Activated naive CD4-positive, alpha-beta T cell treated with anti-CD3 and anti-CD28 coated beads, Interleukin-2, amount 50 U/mL, for 24 hours (primary cell): ENCODE measurements around the gene GNAQ.

ENCODE experiments used
- H3K27ac Mint-ChIP-seq: one replicate; pipeline ENCODE4 v1.8.0; 2021; ENCODE audit warnings: mild to moderate bottlenecking, mixed read lengths
- H3K27me3 Mint-ChIP-seq: one replicate; pipeline ENCODE4 v1.8.0; 2021; ENCODE audit warnings: mixed read lengths
- H3K36me3 Mint-ChIP-seq: one replicate; pipeline ENCODE4 v1.8.0; 2021; ENCODE audit warnings: mixed read lengths
- H3K4me1 Mint-ChIP-seq: one replicate; pipeline ENCODE4 v1.8.0; 2021; ENCODE audit warnings: mixed read lengths
- H3K4me3 Mint-ChIP-seq: one replicate; pipeline ENCODE4 v1.8.0; 2021; ENCODE audit warnings: mild to moderate bottlenecking, mixed read lengths
- H3K9me3 Mint-ChIP-seq: one replicate; pipeline ENCODE4 v1.8.0; 2021; ENCODE audit warnings: mixed read lengths

The GNAQ gene

DNA sequence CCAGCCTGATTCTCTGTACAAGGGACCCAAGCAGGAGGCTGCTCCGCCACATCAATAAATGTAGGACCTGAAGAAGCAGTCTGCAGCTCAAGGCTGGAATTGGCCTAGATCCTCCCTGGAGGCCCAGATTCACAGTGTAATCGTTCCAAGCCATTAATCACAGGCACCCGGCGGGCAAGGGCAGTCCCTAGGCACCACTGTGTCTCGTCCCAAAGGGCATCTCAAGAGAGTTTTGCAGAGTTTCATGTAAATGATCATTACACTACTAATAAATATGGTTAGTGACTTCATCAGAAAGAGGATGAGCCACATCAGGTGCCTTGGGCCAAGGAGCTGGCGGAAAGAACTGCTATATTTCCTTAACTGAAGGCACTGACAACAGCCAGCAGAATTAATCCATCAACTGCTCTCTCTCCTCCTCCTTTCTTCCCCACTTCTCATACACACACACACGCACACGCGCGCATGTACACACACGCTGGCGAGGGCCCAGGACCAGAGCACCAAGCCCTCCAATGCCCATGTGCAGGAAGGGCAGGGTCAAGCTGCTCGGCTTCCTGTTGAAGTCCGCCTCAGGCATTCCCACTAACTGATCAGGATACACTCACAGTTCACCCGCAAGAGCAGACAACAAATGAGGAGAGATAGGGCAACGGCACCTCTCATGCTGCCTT, 33.9 kb downstream of the GNAQ start:
- peaks cover 7% of the 10 kb centered on the region for H3K36me3 Mint-ChIP-seq
- no peaks in the 10 kb centered on the region for H3K9me3 Mint-ChIP-seq
- no peak overlapping the region for H3K4me3 Mint-ChIP-seq
- H3K27me3 Mint-ChIP-seq, result no peaks in the 10 kb centered on the region
- peaks cover 56% of the 10 kb centered on the region for H3K4me1 Mint-ChIP-seq
- no peak overlapping the region for H3K27ac Mint-ChIP-seq

GRCh38 chr9:77996696-77997095, 34.9 kb downstream of the GNAQ start:
- Mint-ChIP-seq H3K9me3 (no peaks in the 10 kb centered on the region), H3K4me3 (no peak overlapping the region), H3K27me3 (no peaks in the 10 kb centered on the region), H3K36me3 (peaks cover 7% of the 10 kb centered on the region), H3K27ac (no peak overlapping the region), H3K4me1 (peaks cover 47% of the 10 kb centered on the region)

- Mint-ChIP-seq H3K36me3 (peaks cover 2% of the 10 kb centered on the region), H3K9me3 (no peaks in the 10 kb centered on the region), H3K27ac (no peak overlapping the region), H3K27me3 (no peaks in the 10 kb centered on the region), H3K4me1 (peaks cover 44% of the 10 kb centered on the region), H3K4me3 (no peak overlapping the region)
Observed at GRCh38 chr9:77991191-77991590, 40.4 kb downstream of the GNAQ start.

DNA sequence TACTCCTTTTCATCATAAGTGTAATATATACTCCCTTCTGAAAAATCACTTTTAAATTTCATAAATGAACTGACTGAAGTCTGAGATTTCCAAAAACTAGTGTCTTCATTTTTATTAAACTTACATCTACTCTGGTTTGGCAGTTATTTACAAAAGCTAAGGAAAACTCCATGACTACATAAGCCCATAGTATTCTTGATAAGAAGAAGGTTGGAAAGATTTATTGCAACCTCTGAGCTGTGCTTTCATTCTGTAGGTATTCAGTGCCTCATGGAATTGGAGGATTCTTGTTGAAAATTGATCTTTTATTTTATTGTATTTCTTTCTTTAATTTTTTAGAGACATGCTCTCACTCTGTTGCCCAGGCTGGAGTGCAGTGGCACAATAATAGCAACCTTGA, 41.7 kb downstream of the GNAQ start:
- Mint-ChIP-seq H3K27me3 (no peaks in the 10 kb centered on the region), H3K9me3 (no peaks in the 10 kb centered on the region), H3K4me3 (no peak overlapping the region), H3K36me3 (no peaks in the 10 kb centered on the region), H3K27ac (peak overlapping the region; percentile 73), H3K4me1 (peaks cover 44% of the 10 kb centered on the region)

DNA sequence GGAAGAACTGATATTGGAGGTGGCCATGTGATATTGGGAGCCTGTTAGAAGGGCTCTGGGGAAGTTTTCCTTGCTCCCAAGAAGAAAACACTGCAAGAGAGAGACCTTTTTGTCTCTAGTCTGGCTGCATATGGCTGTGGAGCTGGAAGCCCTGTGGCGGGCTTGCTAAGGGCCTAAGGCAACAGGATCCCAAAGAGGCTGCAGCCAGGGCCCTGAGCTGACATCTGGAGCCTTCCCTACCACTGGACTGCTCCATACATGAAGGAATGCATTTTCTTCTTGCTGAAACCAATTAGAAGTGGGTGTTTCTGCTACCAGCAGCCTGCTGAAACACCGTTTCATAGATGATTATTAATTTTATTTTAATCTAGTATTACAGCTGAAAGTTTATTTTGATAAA, 42.2 kb downstream of the GNAQ start:
- Mint-ChIP-seq H3K4me1 (peaks cover 48% of the 10 kb centered on the region), H3K27ac (peak overlapping the region; percentile 39), H3K4me3 (no peak overlapping the region), H3K36me3 (no peaks in the 10 kb centered on the region), H3K27me3 (no peaks in the 10 kb centered on the region), H3K9me3 (no peaks in the 10 kb centered on the region)

DNA sequence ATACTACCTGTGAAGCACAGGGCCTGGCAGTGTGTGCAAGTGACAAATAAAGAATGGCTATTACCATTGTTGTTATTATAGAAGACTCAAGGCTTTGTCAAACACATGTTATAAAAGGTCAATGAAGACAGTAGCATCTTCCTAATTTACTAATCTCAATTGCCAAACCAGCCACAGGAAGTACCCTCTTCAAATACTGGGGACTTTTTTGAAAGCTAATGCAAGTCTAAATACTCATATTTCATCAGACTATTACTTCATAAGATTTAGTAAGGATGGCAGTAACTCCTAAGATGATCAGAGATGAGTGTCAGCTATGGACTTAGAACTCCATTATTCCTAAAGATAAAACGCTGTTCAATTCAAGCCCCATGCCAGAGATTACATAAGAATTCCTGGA, 43.0 kb downstream of the GNAQ start:
- Mint-ChIP-seq H3K9me3 (no peaks in the 10 kb centered on the region), H3K4me1 (peaks cover 51% of the 10 kb centered on the region), H3K27me3 (no peaks in the 10 kb centered on the region), H3K27ac (no peak overlapping the region), H3K36me3 (no peaks in the 10 kb centered on the region), H3K4me3 (no peak overlapping the region)

- Mint-ChIP-seq H3K27ac (no peak overlapping the region), H3K4me3 (no peak overlapping the region), H3K36me3 (no peaks in the 10 kb centered on the region), H3K27me3 (no peaks in the 10 kb centered on the region), H3K9me3 (no peaks in the 10 kb centered on the region), H3K4me1 (peaks cover 57% of the 10 kb centered on the region)
Observed at GRCh38 chr9:77987880-77988525, 43.6 kb downstream of the GNAQ start.

DNA sequence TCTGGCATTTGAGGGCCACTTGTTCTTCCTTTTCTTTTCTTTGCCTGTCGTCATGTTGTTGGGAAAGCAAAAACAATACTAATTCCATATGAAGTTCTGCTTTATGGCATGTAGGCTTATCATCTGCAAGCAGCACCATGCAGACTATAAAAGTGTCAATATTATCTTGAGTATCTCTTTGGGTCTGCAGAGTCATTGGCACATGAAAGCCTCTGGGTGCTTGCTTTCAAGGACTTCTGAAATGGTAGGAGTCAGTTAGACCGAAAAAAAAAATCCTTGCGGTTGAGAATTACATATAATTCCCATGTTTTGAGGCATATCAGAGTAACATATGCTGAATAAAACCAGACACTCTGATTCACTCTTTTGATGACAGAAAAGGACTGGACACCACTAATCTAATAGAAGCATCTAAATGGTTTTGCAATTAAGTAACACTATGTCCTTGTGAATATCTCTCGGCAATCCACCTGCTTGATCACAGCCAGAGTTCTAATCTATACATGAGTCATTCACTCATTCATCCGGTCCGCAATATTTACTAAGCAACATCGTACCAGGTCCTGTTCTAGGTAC, 44.4 kb downstream of the GNAQ start:
- Mint-ChIP-seq H3K4me1 (peaks cover 66% of the 10 kb centered on the region), H3K4me3 (no peak overlapping the region), H3K36me3 (no peaks in the 10 kb centered on the region), H3K27ac (no peak overlapping the region), H3K27me3 (no peaks in the 10 kb centered on the region), H3K9me3 (no peaks in the 10 kb centered on the region)

GRCh38 chr9:77985996-77986395, 45.6 kb downstream of the GNAQ start:
- Mint-ChIP-seq H3K4me3 (no peak overlapping the region), H3K4me1 (peaks cover 69% of the 10 kb centered on the region)

GRCh38 chr9:77983320-77983662, 48.3 kb downstream of the GNAQ start:
- Mint-ChIP-seq H3K4me1 (peaks cover 86% of the 10 kb centered on the region), H3K27ac (peak overlapping the region; percentile 80), H3K36me3 (no peaks in the 10 kb centered on the region)

More at GRCh38 chr9:77985996-77986395, 45.6 kb downstream of the GNAQ start:
- H3K9me3 Mint-ChIP-seq, result no peaks in the 10 kb centered on the region
- no peaks in the 10 kb centered on the region for H3K27me3 Mint-ChIP-seq
- H3K36me3 Mint-ChIP-seq, result no peaks in the 10 kb centered on the region
- H3K27ac Mint-ChIP-seq, result no peak overlapping the region

GRCh38 chr9:77982581-77983319, 48.9 kb downstream of the GNAQ start:
- Mint-ChIP-seq H3K4me1 (peaks cover 87% of the 10 kb centered on the region), H3K27ac (peak overlapping the region; percentile 55), H3K9me3 (no peaks in the 10 kb centered on the region), H3K36me3 (no peaks in the 10 kb centered on the region), H3K27me3 (no peaks in the 10 kb centered on the region), H3K4me3 (peak overlapping the region; percentile 21)

More at GRCh38 chr9:77983320-77983662, 48.3 kb downstream of the GNAQ start:
- no peak overlapping the region for H3K4me3 Mint-ChIP-seq
- no peaks in the 10 kb centered on the region for H3K27me3 Mint-ChIP-seq
- no peaks in the 10 kb centered on the region for H3K9me3 Mint-ChIP-seq

GRCh38 chr9:77981907-77982306, 49.7 kb downstream of the GNAQ start:
- Mint-ChIP-seq H3K9me3 (no peaks in the 10 kb centered on the region), H3K4me1 (peaks cover 87% of the 10 kb centered on the region), H3K27me3 (no peaks in the 10 kb centered on the region), H3K27ac (peak overlapping the region; percentile 25), H3K4me3 (peak overlapping the region; percentile 21), H3K36me3 (no peaks in the 10 kb centered on the region)

- H3K27ac Mint-ChIP-seq, result no peak overlapping the region
- H3K27me3 Mint-ChIP-seq, result no peaks in the 10 kb centered on the region
- no peaks in the 10 kb centered on the region for H3K36me3 Mint-ChIP-seq
- peaks cover 86% of the 10 kb centered on the region for H3K4me1 Mint-ChIP-seq
- no peaks in the 10 kb centered on the region for H3K9me3 Mint-ChIP-seq
- peak overlapping the region; percentile 21 for H3K4me3 Mint-ChIP-seq
Observed at GRCh38 chr9:77981332-77981731, 50.3 kb downstream of the GNAQ start.

GRCh38 chr9:77980622-77981021, 51.0 kb downstream of the GNAQ start:
- Mint-ChIP-seq H3K27me3 (no peaks in the 10 kb centered on the region), H3K36me3 (no peaks in the 10 kb centered on the region), H3K9me3 (no peaks in the 10 kb centered on the region), H3K4me3 (peak overlapping the region; percentile 38), H3K27ac (no peak overlapping the region), H3K4me1 (peaks cover 80% of the 10 kb centered on the region)

GRCh38 chr9:77978086-77978781, 53.4 kb downstream of the GNAQ start:
- no peaks in the 10 kb centered on the region for H3K27me3 Mint-ChIP-seq
- H3K4me3 Mint-ChIP-seq, result peak overlapping the region; percentile 36
- peak overlapping the region; percentile 88 for H3K27ac Mint-ChIP-seq

More at GRCh38 chr9:77978086-77978781, 53.4 kb downstream of the GNAQ start:
- Mint-ChIP-seq H3K4me1 (peaks cover 69% of the 10 kb centered on the region), H3K36me3 (no peaks in the 10 kb centered on the region), H3K9me3 (no peaks in the 10 kb centered on the region)
